ENCODE measurements around the gene OPCML.

Gene OPCML

DNA sequence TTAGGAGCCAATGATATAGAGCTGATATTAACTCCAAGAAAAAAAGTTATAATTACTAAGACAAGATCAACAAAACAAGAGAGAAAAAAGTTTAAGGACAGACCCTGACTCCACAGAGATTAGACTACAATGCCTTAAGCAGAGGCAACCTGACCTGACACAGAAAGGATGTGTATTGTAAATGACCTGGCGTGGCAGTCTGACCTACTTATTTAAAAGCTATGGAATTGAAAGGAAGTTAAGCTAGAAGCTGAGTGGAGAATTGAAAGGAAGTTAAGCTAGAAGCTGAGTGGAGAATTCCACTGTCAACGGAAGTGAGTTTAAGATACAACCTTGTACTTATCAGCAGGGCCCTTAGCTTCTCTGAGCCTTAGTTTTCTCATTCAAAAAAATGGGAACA, 885.4 kb downstream of the OPCML start:
- no peak overlapping the region for H3K27ac ChIP-seq (ENCODE audit: low read depth, low read length)
- no peak overlapping the region for H3K4me2 ChIP-seq (ENCODE audit: low read depth, low read length, poor library complexity, severe bottlenecking)
- no peaks in the 10 kb centered on the region for H4K20me1 ChIP-seq (ENCODE audit: low read depth, low read length)
- TF ChIP-seq, protein P1, sequence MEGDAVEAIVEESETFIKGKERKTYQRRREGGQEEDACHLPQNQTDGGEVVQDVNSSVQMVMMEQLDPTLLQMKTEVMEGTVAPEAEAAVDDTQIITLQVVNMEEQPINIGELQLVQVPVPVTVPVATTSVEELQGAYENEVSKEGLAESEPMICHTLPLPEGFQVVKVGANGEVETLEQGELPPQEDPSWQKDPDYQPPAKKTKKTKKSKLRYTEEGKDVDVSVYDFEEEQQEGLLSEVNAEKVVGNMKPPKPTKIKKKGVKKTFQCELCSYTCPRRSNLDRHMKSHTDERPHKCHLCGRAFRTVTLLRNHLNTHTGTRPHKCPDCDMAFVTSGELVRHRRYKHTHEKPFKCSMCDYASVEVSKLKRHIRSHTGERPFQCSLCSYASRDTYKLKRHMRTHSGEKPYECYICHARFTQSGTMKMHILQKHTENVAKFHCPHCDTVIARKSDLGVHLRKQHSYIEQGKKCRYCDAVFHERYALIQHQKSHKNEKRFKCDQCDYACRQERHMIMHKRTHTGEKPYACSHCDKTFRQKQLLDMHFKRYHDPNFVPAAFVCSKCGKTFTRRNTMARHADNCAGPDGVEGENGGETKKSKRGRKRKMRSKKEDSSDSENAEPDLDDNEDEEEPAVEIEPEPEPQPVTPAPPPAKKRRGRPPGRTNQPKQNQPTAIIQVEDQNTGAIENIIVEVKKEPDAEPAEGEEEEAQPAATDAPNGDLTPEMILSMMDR (IDR thresholded peaks at IDR 0.05; ENCODE audit: insufficient read depth, low read length, poor library complexity, severe bottlenecking), result no peak
- TF ChIP-seq EZH2phosphoT487 (conservative IDR thresholded peaks at IDR 0.05; ENCODE audit: low read length), result no peak
- no peaks in the 10 kb centered on the region for H3K36me3 ChIP-seq (ENCODE audit: low read length)
- H3K4me3 ChIP-seq (ENCODE audit: insufficient read depth, low read length, poor library complexity, severe bottlenecking), result no peak overlapping the region
- no peaks in the 10 kb centered on the region for H3F3A ChIP-seq (ENCODE audit: insufficient read depth)
- no peaks in the 10 kb centered on the region for H3K27me3 ChIP-seq (ENCODE audit: low read length)
- H3K9me2 ChIP-seq (replicated peaks; ENCODE audit: insufficient read depth, low read length), result no peaks in the 10 kb centered on the region
- no peaks in the 10 kb centered on the region for H3K79me2 ChIP-seq (ENCODE audit: insufficient read depth, low read length)
- no peak overlapping the region for H3K9ac ChIP-seq (ENCODE audit: low read length)
- H2AFZ ChIP-seq (ENCODE audit: low read depth, low read length, severe bottlenecking), result no peak overlapping the region
- H3K9me3 ChIP-seq (ENCODE audit: insufficient read depth, low read length), result no peaks in the 10 kb centered on the region

DNA sequence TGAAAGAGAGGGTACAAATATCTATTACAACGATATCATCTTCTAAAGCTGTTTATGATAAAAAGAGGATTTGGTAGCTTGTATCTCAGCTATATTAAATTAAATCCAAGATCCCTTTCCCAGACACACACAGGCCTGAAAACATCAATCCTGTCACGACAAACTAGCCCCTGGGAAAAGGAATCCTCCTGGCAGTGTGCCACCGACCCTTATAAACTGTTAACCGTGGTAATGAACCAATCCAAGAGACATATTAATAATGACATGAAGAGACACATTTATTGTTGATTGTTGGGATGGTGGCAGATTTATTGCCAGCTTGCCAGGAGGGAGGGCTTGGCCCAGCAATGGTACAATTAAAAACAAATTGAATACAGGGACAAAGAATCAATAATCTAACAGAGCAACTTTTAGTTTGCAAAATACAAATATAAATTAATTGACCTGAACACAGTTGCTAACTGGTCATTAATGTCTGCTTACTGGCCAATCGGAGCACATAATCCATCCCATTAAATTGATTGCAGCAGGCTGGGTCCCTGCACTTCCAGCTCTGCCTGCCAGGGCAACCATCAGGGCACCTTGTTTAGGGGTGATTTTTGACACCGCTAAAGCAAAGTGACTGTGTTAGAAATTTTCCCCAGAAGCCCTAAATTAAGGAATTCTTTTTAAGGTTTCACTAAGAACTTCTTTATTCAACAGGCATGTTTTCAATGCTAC, 887.6 kb downstream of the OPCML start:
- H3F3A ChIP-seq (ENCODE audit: insufficient read depth), result no peaks in the 10 kb centered on the region
- H4K20me1 ChIP-seq (ENCODE audit: low read depth, low read length), result no peaks in the 10 kb centered on the region
- no peaks in the 10 kb centered on the region for H3K27me3 ChIP-seq (ENCODE audit: low read length)
- no peak overlapping the region for H3K4me3 ChIP-seq (ENCODE audit: insufficient read depth, low read length, poor library complexity, severe bottlenecking)
- no peaks in the 10 kb centered on the region for H3K9me2 ChIP-seq (replicated peaks; ENCODE audit: insufficient read depth, low read length)
- no peak overlapping the region for H3K27ac ChIP-seq (ENCODE audit: low read depth, low read length)
- H2AFZ ChIP-seq (ENCODE audit: low read depth, low read length, severe bottlenecking), result no peak overlapping the region
- TF ChIP-seq EZH2phosphoT487 (conservative IDR thresholded peaks at IDR 0.05; ENCODE audit: low read length), result no peak
- TF ChIP-seq, protein P1 (IDR thresholded peaks at IDR 0.05; ENCODE audit: insufficient read depth, low read length, poor library complexity, severe bottlenecking), result no peak
- H3K9ac ChIP-seq (ENCODE audit: low read length), result no peak overlapping the region
- H3K9me3 ChIP-seq (ENCODE audit: insufficient read depth, low read length), result no peaks in the 10 kb centered on the region
- no peaks in the 10 kb centered on the region for H3K36me3 ChIP-seq (ENCODE audit: low read length)
- no peak overlapping the region for H3K4me2 ChIP-seq (ENCODE audit: low read depth, low read length, poor library complexity, severe bottlenecking)
- no peaks in the 10 kb centered on the region for H3K79me2 ChIP-seq (ENCODE audit: insufficient read depth, low read length)

DNA sequence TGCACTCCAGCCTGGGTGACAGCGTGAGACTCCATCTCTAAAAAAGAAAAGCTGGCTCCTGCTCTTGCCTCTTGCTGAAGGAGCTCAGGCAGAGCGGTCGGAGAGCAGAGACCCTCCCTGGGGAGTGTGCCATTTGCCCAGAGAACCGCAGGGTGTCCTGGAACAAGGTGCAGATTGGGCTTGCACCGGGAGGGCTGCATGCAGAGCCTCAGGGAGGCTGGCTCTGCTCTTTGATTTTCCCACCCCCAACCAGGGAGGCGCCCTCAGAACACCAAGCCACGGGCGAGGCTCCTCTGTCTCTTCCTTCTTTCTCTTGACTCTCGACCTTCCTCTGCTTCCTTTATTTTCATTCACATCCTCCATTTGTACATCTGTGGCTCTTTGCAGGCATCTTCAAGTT, 889.1 kb downstream of the OPCML start:
- H3K36me3 ChIP-seq (ENCODE audit: low read length), result no peaks in the 10 kb centered on the region
- H3K9ac ChIP-seq (ENCODE audit: low read length), result no peak overlapping the region
- H3K4me2 ChIP-seq (ENCODE audit: low read depth, low read length, poor library complexity, severe bottlenecking), result no peak overlapping the region
- H3K9me2 ChIP-seq (replicated peaks; ENCODE audit: insufficient read depth, low read length), result no peaks in the 10 kb centered on the region
- H3K27me3 ChIP-seq (ENCODE audit: low read length), result no peaks in the 10 kb centered on the region
- no peaks in the 10 kb centered on the region for H4K20me1 ChIP-seq (ENCODE audit: low read depth, low read length)
- H3K4me3 ChIP-seq (ENCODE audit: insufficient read depth, low read length, poor library complexity, severe bottlenecking), result no peak overlapping the region
- no peak overlapping the region for H3K27ac ChIP-seq (ENCODE audit: low read depth, low read length)
- TF ChIP-seq, protein P1 (IDR thresholded peaks at IDR 0.05; ENCODE audit: insufficient read depth, low read length, poor library complexity, severe bottlenecking), result no peak
- TF ChIP-seq EZH2phosphoT487 (conservative IDR thresholded peaks at IDR 0.05; ENCODE audit: low read length), result no peak
- H2AFZ ChIP-seq (ENCODE audit: low read depth, low read length, severe bottlenecking), result no peak overlapping the region
- no peaks in the 10 kb centered on the region for H3K9me3 ChIP-seq (ENCODE audit: insufficient read depth, low read length)
- no peaks in the 10 kb centered on the region for H3K79me2 ChIP-seq (ENCODE audit: insufficient read depth, low read length)
- no peaks in the 10 kb centered on the region for H3F3A ChIP-seq (ENCODE audit: insufficient read depth)
